Measurements from ENCODE around the gene DUS1L.

Gene DUS1L

GRCh38 chr17:82080048-82080788 is 14.6 kb upstream of the DUS1L start:
- TF ChIP-seq CTCF (IDR thresholded peaks at IDR 0.05; ENCODE audit: borderline replicate concordance, extremely low read depth, low read length, poor library complexity, severe bottlenecking), result no peak
- TF ChIP-seq EZH2 (IDR thresholded peaks at IDR 0.05; ENCODE audit: borderline replicate concordance, low read depth, low read length, severe bottlenecking), result no peak
- no peak overlapping the region for H3K4me2 ChIP-seq (ENCODE audit: insufficient read depth, low read length)
- H3K79me2 ChIP-seq (ENCODE audit: insufficient read depth, low read length), result no peaks in the 10 kb centered on the region
- H3K36me3 ChIP-seq (ENCODE audit: insufficient read depth, low read length), result peaks cover 75% of the 10 kb centered on the region
- no peak for ATAC-seq (ENCODE audit: insufficient read depth, low read depth)
- no peaks in the 10 kb centered on the region for H3K27me3 ChIP-seq (ENCODE audit: insufficient read depth, low read length, poor library complexity)
- H2AFZ ChIP-seq (ENCODE audit: low read depth, low read length), result no peak overlapping the region
- no peak overlapping the region for H3K9ac ChIP-seq (ENCODE audit: low read depth, low read length)
- peaks cover 75% of the 10 kb centered on the region for H4K20me1 ChIP-seq (ENCODE audit: insufficient read depth, low read length)
- no peak overlapping the region for H3K27ac ChIP-seq (ENCODE audit: low read length)
- no peaks in the 10 kb centered on the region for H3K9me3 ChIP-seq (ENCODE audit: insufficient read depth, low read length, severe bottlenecking)
- no peak for DNase-seq
- H3K4me3 ChIP-seq (ENCODE audit: low read depth in 1 of 2, low read length in 2 of 2), result no peak overlapping the region
- no peaks in the 10 kb centered on the region for H3K4me1 ChIP-seq (ENCODE audit: insufficient read depth, low read length)

- no peak for ATAC-seq (ENCODE audit: insufficient read depth, low read depth)
- H4K20me1 ChIP-seq (ENCODE audit: insufficient read depth, low read length), result peaks cover 66% of the 10 kb centered on the region
- peaks cover 64% of the 10 kb centered on the region for H3K36me3 ChIP-seq (ENCODE audit: insufficient read depth, low read length)
These were observed 13.5 kb upstream of the DUS1L start for GRCh38 chr17:82079001-82079677.

GRCh38 chr17:82078433-82078832 is 12.8 kb upstream of the DUS1L start:
- Histone ChIP-seq H3K4me2 (ENCODE audit: insufficient read depth, low read length) (no peak overlapping the region), H3K9me3 (ENCODE audit: insufficient read depth, low read length, severe bottlenecking) (no peaks in the 10 kb centered on the region), H3K9ac (ENCODE audit: low read depth, low read length) (no peak overlapping the region), H3K79me2 (ENCODE audit: insufficient read depth, low read length) (no peaks in the 10 kb centered on the region), H3K27ac (ENCODE audit: low read length) (no peak overlapping the region), H3K27me3 (ENCODE audit: insufficient read depth, low read length, poor library complexity) (no peaks in the 10 kb centered on the region), H4K20me1 (ENCODE audit: insufficient read depth, low read length) (peaks cover 59% of the 10 kb centered on the region), H3K4me1 (ENCODE audit: insufficient read depth, low read length) (no peaks in the 10 kb centered on the region), H3K36me3 (ENCODE audit: insufficient read depth, low read length) (peaks cover 57% of the 10 kb centered on the region), H3K4me3 (ENCODE audit: low read depth in 1 of 2, low read length in 2 of 2) (no peak overlapping the region), H2AFZ (ENCODE audit: low read depth, low read length) (no peak overlapping the region)
- TF ChIP-seq EZH2 (IDR thresholded peaks at IDR 0.05; ENCODE audit: borderline replicate concordance, low read depth, low read length, severe bottlenecking) (no peak), CTCF (IDR thresholded peaks at IDR 0.05; ENCODE audit: borderline replicate concordance, extremely low read depth, low read length, poor library complexity, severe bottlenecking) (no peak)
- no peak for DNase-seq
- ATAC-seq (ENCODE audit: insufficient read depth, low read depth), result no peak

More at GRCh38 chr17:82079001-82079677, 13.5 kb upstream of the DUS1L start:
- H3K4me1 ChIP-seq (ENCODE audit: insufficient read depth, low read length), result no peaks in the 10 kb centered on the region
- TF ChIP-seq CTCF (IDR thresholded peaks at IDR 0.05; ENCODE audit: borderline replicate concordance, extremely low read depth, low read length, poor library complexity, severe bottlenecking), result no peak
- TF ChIP-seq EZH2 (IDR thresholded peaks at IDR 0.05; ENCODE audit: borderline replicate concordance, low read depth, low read length, severe bottlenecking), result no peak
- no peak overlapping the region for H3K9ac ChIP-seq (ENCODE audit: low read depth, low read length)
- no peak overlapping the region for H3K27ac ChIP-seq (ENCODE audit: low read length)
- no peak for DNase-seq
- no peaks in the 10 kb centered on the region for H3K9me3 ChIP-seq (ENCODE audit: insufficient read depth, low read length, severe bottlenecking)
- H3K79me2 ChIP-seq (ENCODE audit: insufficient read depth, low read length), result no peaks in the 10 kb centered on the region
- H3K27me3 ChIP-seq (ENCODE audit: insufficient read depth, low read length, poor library complexity), result no peaks in the 10 kb centered on the region
- H3K4me2 ChIP-seq (ENCODE audit: insufficient read depth, low read length), result no peak overlapping the region
- H3K4me3 ChIP-seq (ENCODE audit: low read depth in 1 of 2, low read length in 2 of 2), result no peak overlapping the region
- H2AFZ ChIP-seq (ENCODE audit: low read depth, low read length), result no peak overlapping the region

Measured in DND-41 (cell line).